SIG-M5 treated with dmso at 0.1 percent for 504 hours (cell line): ENCODE measurements around the gene CADPS2.

ENCODE experiments used
- DNase-seq: peaks from one replicate; lab custom pipeline; 2025; ENCODE audit not compliant: unreplicated experiment; lab: John Stamatoyannopoulos, UW

The CADPS2 gene

GRCh38 chr7:122789156-122789555 lies 97.1 kb downstream of the CADPS2 start:
- DNase-seq = no peak

- no peak for DNase-seq
Measured at GRCh38 chr7:122770686-122771335, 115.4 kb downstream of the CADPS2 start.

DNA sequence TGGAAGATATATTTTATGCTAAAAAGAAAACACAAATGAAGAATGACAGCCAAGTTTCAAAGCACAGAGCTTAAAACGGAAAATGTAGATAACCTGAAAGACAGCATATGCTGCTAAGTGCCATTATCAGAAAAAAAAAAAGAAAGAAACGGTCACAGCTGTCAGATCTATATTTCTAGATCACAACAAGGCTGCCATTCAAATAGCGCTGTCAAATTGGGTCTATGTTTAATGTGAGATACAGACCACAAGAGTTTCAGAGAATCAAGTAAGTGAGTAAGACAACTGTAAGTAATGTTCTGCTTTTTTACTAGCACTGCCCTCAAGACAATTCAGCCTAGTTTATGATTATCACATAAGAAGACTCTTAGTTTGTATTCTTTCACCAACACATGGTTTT lies 117.4 kb downstream of the CADPS2 start:
- no peak for DNase-seq

DNA sequence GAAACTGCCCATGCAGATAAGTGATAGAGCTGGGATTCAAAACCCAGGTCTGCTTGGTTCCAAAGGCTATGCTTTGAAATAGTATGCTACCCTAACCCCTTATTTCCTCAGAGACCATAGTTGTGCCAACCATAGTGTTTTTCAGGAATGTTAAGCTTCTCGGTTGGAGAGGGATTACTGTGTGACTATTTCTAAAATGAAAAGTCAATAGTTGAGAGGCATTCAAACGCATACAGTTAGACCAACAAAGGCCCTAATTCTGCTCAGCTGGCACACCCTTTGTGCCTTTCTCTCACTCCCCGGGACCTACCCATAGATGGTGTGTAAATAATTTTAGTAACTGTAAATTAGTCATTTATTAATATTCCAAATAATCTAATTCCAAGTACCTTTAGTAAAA lies 118.9 kb downstream of the CADPS2 start:
- no peak for DNase-seq

GRCh38 chr7:122766593-122766992 lies 119.7 kb downstream of the CADPS2 start:
- no peak for DNase-seq

GRCh38 chr7:122764902-122765301 lies 121.4 kb downstream of the CADPS2 start:
- DNase-seq = no peak

GRCh38 chr7:122764020-122764419 lies 122.2 kb downstream of the CADPS2 start:
- DNase-seq = no peak

- no peak for DNase-seq
Measured at GRCh38 chr7:122762071-122762470, 124.2 kb downstream of the CADPS2 start.

- no peak for DNase-seq
Measured at GRCh38 chr7:122758501-122758900, 127.8 kb downstream of the CADPS2 start.

GRCh38 chr7:122756860-122757259 lies 129.4 kb downstream of the CADPS2 start:
- DNase-seq = no peak

DNA sequence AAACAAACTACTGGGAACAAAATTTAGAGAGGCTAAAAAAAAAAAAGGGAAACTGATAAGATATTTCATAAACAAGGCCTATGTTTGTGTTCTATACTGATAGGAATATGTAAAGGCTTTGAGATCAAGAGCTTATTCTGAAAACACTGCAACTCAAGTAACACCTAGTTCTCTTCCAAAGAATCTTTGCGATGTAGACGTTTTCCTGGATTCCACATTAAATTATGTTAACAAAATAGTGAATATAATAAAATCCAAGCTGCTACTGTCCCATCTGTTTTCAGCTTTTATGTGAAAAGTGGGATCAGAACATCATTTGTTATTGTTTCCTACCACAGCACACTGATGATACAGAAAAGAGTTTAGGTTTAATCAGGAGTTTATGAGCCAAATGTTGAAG lies 130.6 kb downstream of the CADPS2 start:
- DNase-seq = no peak

DNA sequence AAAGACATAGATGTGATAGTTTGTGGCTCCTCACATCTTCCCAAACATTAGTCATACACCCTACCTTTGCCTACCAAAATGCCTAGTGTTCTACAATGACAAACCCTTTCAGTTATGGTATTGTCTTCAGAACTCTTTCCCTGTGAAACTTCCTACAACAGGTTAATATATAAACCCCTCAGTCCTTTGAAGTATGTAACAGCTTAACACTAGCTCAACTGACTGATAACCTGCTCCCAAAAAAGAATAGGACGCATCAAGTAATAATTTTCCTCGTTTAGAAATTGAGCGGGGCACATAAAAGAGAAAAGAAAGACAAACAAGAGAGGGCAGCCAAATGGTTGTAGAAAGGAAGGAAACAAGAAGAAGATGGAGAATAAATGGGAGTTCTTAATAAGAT lies 133.7 kb downstream of the CADPS2 start:
- DNase-seq = no peak

DNA sequence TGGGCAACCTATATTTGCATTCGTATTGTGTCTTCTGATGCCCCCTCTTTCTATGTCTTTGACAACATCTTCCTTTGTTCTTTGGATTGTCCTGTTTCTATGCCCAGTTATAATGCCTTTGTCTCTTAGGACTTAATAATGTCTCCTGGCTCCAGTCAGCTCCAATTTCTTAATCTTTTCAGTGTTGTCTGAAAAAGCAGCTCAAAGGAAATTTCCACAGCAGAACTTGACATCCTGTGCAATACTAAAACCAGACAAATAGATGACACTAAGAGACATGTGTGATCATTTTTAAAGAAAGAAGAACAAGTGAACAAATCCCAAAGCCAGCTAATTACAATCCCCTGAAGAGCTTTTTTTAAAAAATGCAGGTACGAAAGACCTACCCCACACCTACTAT lies 135.9 kb downstream of the CADPS2 start:
- no peak for DNase-seq

DNA sequence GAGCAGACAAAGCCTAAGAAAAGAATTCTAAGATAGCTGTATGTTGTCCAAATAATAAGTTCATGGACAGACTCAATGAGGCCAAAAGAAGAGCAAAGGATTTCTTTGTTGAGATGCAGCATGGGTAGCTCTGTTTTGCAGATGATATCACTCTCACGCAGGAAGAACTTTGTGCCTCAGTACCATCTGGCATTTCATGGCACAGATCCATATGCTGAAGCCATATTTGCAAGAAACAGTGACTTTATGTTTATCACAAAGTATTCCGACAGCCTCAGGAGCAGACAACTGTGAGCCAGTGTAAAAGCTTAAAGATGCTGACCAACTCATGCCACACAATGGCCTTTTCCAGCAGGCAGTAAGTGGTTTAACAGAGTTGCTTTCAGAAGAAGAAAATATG lies 138.1 kb downstream of the CADPS2 start:
- DNase-seq = no peak

GRCh38 chr7:122746948-122747347 lies 139.3 kb downstream of the CADPS2 start:
- no peak for DNase-seq

DNA sequence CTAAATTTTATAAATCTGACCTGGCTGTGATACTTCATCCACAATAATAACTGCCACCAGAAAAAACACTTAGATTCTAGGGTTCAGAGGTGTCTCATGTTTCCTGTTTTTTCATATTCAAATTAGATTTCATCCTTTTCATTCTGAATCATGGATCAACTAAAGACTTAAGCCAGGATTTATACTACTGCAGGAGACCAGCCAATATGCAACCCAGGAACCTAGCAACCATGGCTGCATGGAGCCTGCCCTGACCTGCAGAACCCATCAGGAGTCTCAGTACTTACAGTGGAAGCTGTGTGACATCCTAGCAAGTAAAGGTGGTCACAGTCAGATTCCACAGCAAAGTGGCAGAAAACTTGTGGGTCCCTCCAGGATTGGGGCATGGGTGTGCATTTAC lies 143.0 kb downstream of the CADPS2 start:
- DNase-seq = no peak

DNA sequence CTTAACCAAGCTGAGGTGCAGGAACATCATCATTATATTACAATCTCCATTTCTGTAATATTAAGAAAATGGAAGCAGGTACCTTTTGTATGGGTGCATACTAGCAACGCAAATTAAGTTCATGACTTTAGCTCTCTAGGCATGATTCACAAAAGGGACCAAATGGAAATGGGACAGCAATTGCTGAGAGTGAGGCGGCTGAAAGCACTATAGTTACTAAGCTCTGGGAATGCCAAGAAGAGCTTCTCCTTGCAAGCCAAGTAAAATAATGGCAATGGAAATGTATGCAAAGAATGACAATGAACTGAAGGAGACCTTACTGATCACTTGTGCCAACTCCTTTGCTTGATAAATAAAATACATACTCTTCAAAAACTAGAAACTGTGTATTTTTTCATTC lies 147.3 kb downstream of the CADPS2 start:
- no peak for DNase-seq

DNA sequence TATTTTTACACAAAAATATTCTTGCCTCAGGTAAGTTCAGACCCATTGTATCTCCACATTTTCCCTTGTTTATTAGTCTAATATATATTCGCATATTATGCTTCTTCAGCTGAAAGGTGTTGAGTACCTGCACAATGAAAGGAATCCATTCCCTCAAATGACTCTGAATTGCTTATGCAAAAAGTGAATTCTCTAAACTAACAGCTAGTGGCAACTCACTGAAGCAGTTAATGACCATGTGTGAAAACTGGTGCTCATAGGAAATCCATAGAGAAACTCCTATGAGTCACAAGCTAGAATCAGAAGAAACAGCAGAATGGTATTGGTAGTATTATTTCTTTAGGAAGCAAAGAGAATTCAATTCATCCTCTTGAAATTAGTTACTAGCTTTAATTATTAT lies 150.1 kb downstream of the CADPS2 start:
- no peak for DNase-seq

DNA sequence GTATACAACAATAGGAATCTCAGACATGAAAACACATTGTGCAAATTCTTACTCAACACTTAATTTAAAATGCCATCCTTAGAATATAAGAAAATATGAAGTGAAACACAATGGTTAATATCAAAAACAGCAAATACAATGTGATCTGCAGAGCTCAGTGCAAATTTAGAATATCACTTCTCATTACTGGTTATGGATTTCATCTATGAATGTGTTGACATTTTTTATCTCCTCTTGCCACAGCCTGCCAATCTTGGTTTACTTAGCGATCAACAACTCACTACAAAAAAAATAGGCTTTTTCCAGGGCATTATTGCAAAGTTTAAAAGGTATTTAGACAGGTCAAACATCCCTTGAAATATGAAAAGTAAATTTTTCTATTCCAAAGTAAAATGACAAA lies 158.5 kb downstream of the CADPS2 start:
- no peak for DNase-seq

DNA sequence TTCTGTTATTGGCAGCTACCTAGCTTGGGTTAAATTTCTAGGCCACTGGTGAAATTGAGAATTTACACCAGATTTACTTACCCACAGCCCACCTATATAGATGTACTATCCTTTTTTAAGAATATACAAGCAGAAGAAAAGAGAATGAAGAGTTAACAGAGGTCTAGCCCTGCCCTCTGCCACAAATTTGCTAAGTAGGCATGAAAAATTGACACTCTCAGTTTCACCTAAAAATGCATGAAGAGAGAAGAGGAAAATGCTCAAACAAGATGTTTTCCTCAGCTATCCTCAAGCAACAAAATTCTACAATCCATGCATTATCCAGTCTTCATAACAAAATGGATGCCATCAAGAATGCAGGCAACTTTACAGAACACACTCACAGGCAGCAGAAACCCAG lies 158.9 kb downstream of the CADPS2 start:
- DNase-seq = no peak

DNA sequence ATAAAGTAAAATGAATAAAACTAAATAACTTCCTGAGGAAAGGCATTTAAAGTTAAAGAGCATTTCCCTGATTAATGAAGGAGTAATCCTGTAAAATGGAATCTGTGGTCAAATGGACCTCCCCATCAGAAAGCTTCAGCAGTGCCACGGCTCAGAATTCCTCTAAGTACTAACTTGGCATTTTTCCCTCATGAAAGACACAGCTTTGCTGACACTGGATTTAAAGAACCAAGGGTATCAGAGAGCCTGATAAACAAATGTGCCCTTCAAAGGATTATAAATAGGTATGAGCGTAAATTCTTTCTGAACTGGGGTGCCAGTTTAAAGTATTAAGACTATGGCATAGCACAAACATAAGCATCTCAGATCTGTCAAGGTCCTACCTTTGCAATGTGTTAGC lies 159.4 kb downstream of the CADPS2 start:
- no peak for DNase-seq

DNA sequence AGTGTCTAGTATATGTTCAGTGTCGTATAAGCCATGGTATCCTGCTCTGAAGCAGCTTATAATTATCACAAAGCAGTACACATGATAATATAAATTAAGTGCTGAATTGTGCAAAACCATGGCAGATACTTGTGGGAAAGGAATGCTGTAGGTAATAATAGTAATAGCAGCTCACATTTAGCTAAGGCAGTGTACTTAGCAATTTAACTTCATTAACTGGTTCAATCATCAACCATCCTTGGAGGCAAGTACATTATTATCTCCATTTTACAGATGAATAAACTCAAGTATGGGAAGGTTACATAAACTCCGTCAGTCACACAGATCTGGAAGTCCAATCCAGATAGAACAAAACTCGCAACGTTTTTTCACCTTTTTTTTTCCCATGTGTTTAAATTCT lies 161.9 kb downstream of the CADPS2 start:
- no peak for DNase-seq

- no peak for DNase-seq
Measured at GRCh38 chr7:122719010-122719578, 167.2 kb downstream of the CADPS2 start.
